ENCODE results near the gene ACER1.

Gene ACER1

GRCh38 chr19:6262519-6262918 is 70.9 kb downstream of the ACER1 start:
- no peak for DNase-seq (ENCODE audit: low read depth in 2 of 2)
- H3K4me3 ChIP-seq (replicated peaks in 1 of 2; ENCODE audit: low read depth in 2 of 2, low read length in 2 of 2) = no peak overlapping the region
- TF ChIP-seq CTCF (IDR thresholded peaks at IDR 0.05; ENCODE audit: low read depth, low read length) = no peak

- no peak for DNase-seq (ENCODE audit: low read depth in 2 of 2)
- H3K4me3 ChIP-seq (replicated peaks in 1 of 2; ENCODE audit: low read depth in 2 of 2, low read length in 2 of 2) = no peak overlapping the region
- no peak for TF ChIP-seq CTCF (IDR thresholded peaks at IDR 0.05; ENCODE audit: low read depth, low read length)
Measured at GRCh38 chr19:6261883-6262282, 71.5 kb downstream of the ACER1 start.

- H3K4me3 ChIP-seq (replicated peaks in 1 of 2; ENCODE audit: low read depth in 2 of 2, low read length in 2 of 2) = no peak overlapping the region
- peak; percentile 68 for TF ChIP-seq CTCF (IDR thresholded peaks at IDR 0.05; ENCODE audit: low read depth, low read length)
- DNase-seq (ENCODE audit: low read depth in 2 of 2) = peak in 1 of 2 donors; percentile 37
Measured at GRCh38 chr19:6260912-6261650, 72.3 kb downstream of the ACER1 start.

- H3K4me3 ChIP-seq (replicated peaks in 1 of 2; ENCODE audit: low read depth in 2 of 2, low read length in 2 of 2) = no peak overlapping the region
- DNase-seq (ENCODE audit: low read depth in 2 of 2) = no peak
- TF ChIP-seq CTCF (IDR thresholded peaks at IDR 0.05; ENCODE audit: low read depth, low read length) = no peak
Measured at GRCh38 chr19:6260376-6260775, 73.0 kb downstream of the ACER1 start.

- peak in 1 of 2 donors; percentile 14 for DNase-seq (ENCODE audit: low read depth in 2 of 2)
- H3K4me3 ChIP-seq (replicated peaks in 1 of 2; ENCODE audit: low read depth in 2 of 2, low read length in 2 of 2) = no peak overlapping the region
- no peak for TF ChIP-seq CTCF (IDR thresholded peaks at IDR 0.05; ENCODE audit: low read depth, low read length)
Measured at GRCh38 chr19:6259312-6259861, 74.0 kb downstream of the ACER1 start.

- TF ChIP-seq CTCF (IDR thresholded peaks at IDR 0.05; ENCODE audit: low read depth, low read length) = no peak
- no peak for DNase-seq (ENCODE audit: low read depth in 2 of 2)
- H3K4me3 ChIP-seq (replicated peaks in 1 of 2; ENCODE audit: low read depth in 2 of 2, low read length in 2 of 2) = no peak overlapping the region
Measured at GRCh38 chr19:6258812-6259311, 74.5 kb downstream of the ACER1 start.
